AG09319 (cell line): ENCODE measurements around the gene RHOBTB1.

ENCODE experiments used
- DNase-seq: peaks from one replicate; pipeline ENCODE4 v3.0.0-alpha.2; 2010; ENCODE audit warnings: low read depth; ENCODE audit errors: extremely low read depth
- CTCF ChIP-seq: IDR thresholded peaks from 2 replicates; pipeline ENCODE4 v1.5.1; 2011; ENCODE audit warnings: low read depth, mild to moderate bottlenecking, inconsistent platforms, low read length, moderate library complexity

RHOBTB1 gene

DNA sequence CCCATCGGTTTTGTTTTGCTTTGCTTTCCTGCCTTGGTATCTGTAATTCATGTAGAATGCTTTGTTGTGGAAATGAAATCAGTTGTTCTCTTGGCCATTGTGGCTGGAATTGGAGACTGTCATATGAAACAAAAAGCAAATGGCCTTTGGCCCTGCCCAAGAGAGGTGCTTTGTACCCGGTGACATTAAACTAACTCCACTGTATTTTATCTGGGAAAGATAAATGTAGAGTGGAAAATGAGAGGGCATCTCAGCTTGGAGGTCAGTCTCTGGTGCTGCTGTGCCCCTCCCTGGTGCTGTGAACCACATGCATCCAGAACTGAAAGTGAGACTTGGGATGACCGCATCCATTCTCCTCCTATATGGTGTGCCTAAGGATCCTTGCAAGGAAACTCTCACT, 90.3 kb downstream of the RHOBTB1 start:
- DNase-seq = no peak
- TF ChIP-seq CTCF = no peak

DNA sequence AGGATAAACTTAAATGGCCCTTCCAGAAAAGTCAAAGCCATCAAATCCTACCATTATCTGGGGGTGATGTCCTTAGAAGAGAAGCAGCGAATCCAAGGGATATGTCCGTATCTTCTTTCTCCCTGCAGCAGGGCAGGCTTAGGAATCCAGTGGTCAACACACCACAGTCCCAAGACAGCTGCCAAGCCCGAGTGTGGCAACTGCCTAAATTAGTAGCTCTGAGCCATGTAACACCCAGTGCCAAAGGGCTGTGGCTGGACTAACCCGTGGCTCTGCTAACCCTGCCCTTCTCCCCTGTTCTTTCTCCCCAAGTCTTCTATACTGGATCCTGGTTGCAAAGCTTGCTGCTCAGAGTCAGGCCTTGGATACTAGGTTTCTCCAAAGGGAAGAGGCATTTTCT, 90.9 kb downstream of the RHOBTB1 start:
- no peak for TF ChIP-seq CTCF

GRCh38 chr10:60849740-60850139, 94.2 kb downstream of the RHOBTB1 start:
- no peak for TF ChIP-seq CTCF
- DNase-seq = no peak

More for the DNA sequence above, 90.9 kb downstream of the RHOBTB1 start:
- DNase-seq = no peak

GRCh38 chr10:60849217-60849616, 94.8 kb downstream of the RHOBTB1 start:
- no peak for DNase-seq
- no peak for TF ChIP-seq CTCF

DNA sequence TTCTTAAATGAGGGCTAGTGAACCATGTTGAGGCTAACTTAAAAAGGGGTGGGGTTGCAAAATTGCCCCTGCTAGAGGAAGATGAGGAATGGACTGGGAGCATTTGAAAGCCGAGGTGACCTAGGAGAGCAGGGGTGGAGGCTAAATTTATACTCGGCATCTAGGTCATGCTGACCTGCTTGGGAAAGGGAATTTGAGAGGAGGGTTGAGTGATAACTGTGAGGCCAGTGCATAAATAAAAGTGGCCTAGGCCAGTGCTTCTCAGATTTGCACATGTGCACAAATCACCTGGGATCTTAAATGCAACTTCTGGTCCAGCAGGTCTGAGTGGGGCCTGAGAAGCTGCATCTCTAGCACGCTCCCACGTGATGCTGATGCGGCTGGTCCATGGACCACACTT, 95.3 kb downstream of the RHOBTB1 start:
- no peak for TF ChIP-seq CTCF
- DNase-seq = no peak

DNA sequence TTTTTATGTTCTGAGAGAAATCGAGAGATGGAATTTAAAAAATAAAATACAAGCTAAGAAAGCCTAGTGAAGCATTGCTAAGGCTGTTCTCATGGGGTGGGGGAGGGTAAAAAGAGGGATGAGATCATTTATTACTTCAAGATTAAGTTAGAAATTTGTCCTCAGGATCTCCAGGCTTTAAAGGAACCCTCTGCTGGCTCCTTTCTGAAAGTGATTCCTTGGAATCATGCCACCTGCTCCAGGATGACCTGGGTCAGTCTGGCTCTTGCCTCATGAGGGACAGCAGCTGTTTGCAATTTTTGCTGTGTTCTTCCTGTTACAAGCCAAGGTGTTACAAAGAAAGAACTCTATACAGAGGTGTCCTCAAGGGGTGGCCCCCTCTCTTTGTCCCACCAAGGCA, 95.9 kb downstream of the RHOBTB1 start:
- TF ChIP-seq CTCF = no peak; the same call in 1 of the 2 replicates
- DNase-seq = peak; percentile 47

DNA sequence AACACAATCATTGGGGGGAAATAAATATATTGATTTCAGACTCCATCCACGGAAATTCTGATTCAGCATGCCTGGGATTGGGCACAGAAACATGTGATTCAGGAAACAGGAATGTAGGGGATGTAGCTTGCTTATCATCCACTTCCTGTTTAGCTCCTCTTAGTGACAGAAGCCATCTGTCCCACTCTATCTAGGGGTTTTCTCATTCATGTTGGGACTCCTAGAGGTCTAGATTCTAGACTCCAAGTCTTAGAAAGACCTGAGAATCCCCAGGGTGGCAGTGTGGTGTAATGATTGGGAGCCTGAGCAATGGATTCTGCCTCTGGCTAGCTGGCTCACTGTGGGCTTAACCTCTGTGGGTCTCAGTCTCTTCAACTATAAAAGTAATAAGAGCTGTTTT, 97.8 kb downstream of the RHOBTB1 start:
- DNase-seq = no peak
- TF ChIP-seq CTCF = no peak
